GM12878 (cell line): ENCODE measurements around the gene SEC11A. TPM values are rescaled to one million over a fixed set of nuclear protein-coding genes. Genes with fewer than 3 reads are reported as not detected.
A peak's percentile ranks its signal among the peaks of the same experiment; 100 is the strongest.

Experiments used
- ATAC-seq: fragments of 200-7000 bp; cut with Tn5 transposase; 3 replicates; pipeline ENCODE4 v1.9.1; 2020; ENCODE audit warnings: mild to moderate bottlenecking, moderate library complexity
- BruUV-seq: library from RNA; stranded (reverse); fragments of 400-500 nt; replicated peaks from 2 replicates; lab custom pipeline; 2021; lab: Mats Ljungman, UMichigan
- CTCF ChIA-PET: fragments of 300-600 bp; sonication (Branson Sonifier 250); formaldehyde crosslinking; extraction: SDS; loops from one replicate; lab custom pipeline; 2021; ENCODE audit warnings: inconsistent platforms; lab: Yijun Ruan, JAX
- POLR2A ChIA-PET: fragments of 350-600 bp; formaldehyde crosslinking; extraction: SDS; loops from one replicate; lab custom pipeline; 2021; ENCODE audit warnings: inconsistent platforms; lab: Charles Lee
- RAD21 ChIA-PET: fragments of 300-600 bp; sonication (Branson Sonifier 250); formaldehyde crosslinking; loops from one replicate; lab custom pipeline; 2023; ENCODE audit warnings: antibody characterized with exemption; ENCODE audit not compliant: unreplicated experiment; lab: Charles Lee
- SMC1A ChIA-PET: fragments of 300-600 bp; sonication (Branson Sonifier 250); formaldehyde crosslinking; loops from one replicate; lab custom pipeline; 2023; ENCODE audit not compliant: unreplicated experiment, uncharacterized antibody; lab: Charles Lee
- DNase-seq: peaks from one replicate; pipeline ENCODE4 v3.0.0-alpha.2; 2011; ENCODE audit warnings: low read depth, low spot score
- FAIRE-seq: peaks from 3 replicates; lab custom pipeline; 2011; peaks lifted over from hg19 to GRCh38; lab: Jason Lieb, UNC
- H2AFZ ChIP-seq: 2 replicates; pipeline ENCODE4 v1.6.0; 2011; ENCODE audit warnings: low read depth, low read length, control low read depth; ENCODE audit not compliant: control insufficient read depth
- H3K27ac ChIP-seq: 2 replicates; pipeline ENCODE4 v1.5.1; 2011; ENCODE audit warnings: control low read depth; ENCODE audit not compliant: control insufficient read depth, insufficient read depth
- H3K27me3 ChIP-seq, 2 experiments: replicated peaks in 1 of 2; 2 replicates each; pipeline versions ENCODE4 v1.6.0 to v1.6.1; 2011; ENCODE audit warnings: low read length in 1 of 2; ENCODE audit not compliant: control insufficient read depth in 2 of 2, insufficient read depth in 2 of 2
- H3K36me3 ChIP-seq, 2 experiments: 2 replicates each; pipeline ENCODE4 v1.5.1; 2011; ENCODE audit warnings: low read length in 1 of 2; ENCODE audit not compliant: control insufficient read depth in 2 of 2, insufficient read depth in 2 of 2
- H3K4me1 ChIP-seq: 2 replicates; pipeline ENCODE4 v1.6.1; 2011; ENCODE audit warnings: mild to moderate bottlenecking, low read length, moderate library complexity, mixed read lengths; ENCODE audit not compliant: control insufficient read depth, insufficient read depth
- H3K4me2 ChIP-seq: 2 replicates; pipeline ENCODE4 v1.6.0; 2011; ENCODE audit warnings: control low read depth; ENCODE audit not compliant: control insufficient read depth, insufficient read depth
- H3K4me3 ChIP-seq: fragments of 200-600 bp; sonication (generic); 2 replicates; pipeline ENCODE4 v1.5.1; 2016
- H3K79me2 ChIP-seq: 2 replicates; pipeline ENCODE4 v1.6.0; 2011; ENCODE audit warnings: low read length; ENCODE audit not compliant: control insufficient read depth, insufficient read depth
- H3K9ac ChIP-seq: 2 replicates; pipeline ENCODE4 v1.8.0; 2011; ENCODE audit warnings: low read length, control low read depth, mixed read lengths; ENCODE audit not compliant: control insufficient read depth, insufficient read depth
- H3K9me3 ChIP-seq: replicated peaks from 3 replicates; pipeline ENCODE4 v1.5.1; 2011; ENCODE audit warnings: mild to moderate bottlenecking, low read length; ENCODE audit not compliant: control insufficient read depth, insufficient read depth
- H4K20me1 ChIP-seq: 2 replicates; pipeline ENCODE4 v1.6.0; 2011; ENCODE audit not compliant: control insufficient read depth, insufficient read depth
- DPF2 ChIP-seq: fragments of 450-650 bp; IDR thresholded peaks from 2 replicates; pipeline ENCODE4 v1.6.1; 2017; ENCODE audit warnings: mild to moderate bottlenecking
- HDGF ChIP-seq: fragments of 450-650 bp; IDR thresholded peaks from 2 replicates; pipeline ENCODE4 v1.6.1; 2016; ENCODE audit warnings: antibody characterized with exemption
- IKZF1 ChIP-seq: fragments of 450-650 bp; conservative IDR thresholded peaks from 2 replicates; pipeline ENCODE4 v1.6.1; 2017; ENCODE audit warnings: antibody characterized with exemption, mild to moderate bottlenecking
- IKZF2 ChIP-seq, 2 experiments: fragments of 450-650 bp; IDR thresholded peaks; 2 replicates each; pipeline ENCODE4 v1.6.1; 2017; ENCODE audit warnings: mild to moderate bottlenecking in 2 of 2, moderate library complexity in 2 of 2
- MTA2 ChIP-seq: fragments of 450-650 bp; IDR thresholded peaks from 2 replicates; pipeline ENCODE4 v1.6.1; 2016; ENCODE audit warnings: low read depth, mild to moderate bottlenecking, moderate library complexity
- NBN ChIP-seq: fragments of 450-650 bp; IDR thresholded peaks from 2 replicates; pipeline ENCODE4 v1.6.1; 2016
- RELB ChIP-seq: fragments of 450-650 bp; IDR thresholded peaks from 2 replicates; pipeline ENCODE4 v1.6.1; 2017; ENCODE audit warnings: low read depth, mild to moderate bottlenecking, moderate library complexity
- SPI1 ChIP-seq: IDR thresholded peaks from 2 replicates; pipeline ENCODE4 v1.6.1; 2011; ENCODE audit warnings: low read depth, mild to moderate bottlenecking, low read length, moderate library complexity, borderline replicate concordance; ENCODE audit not compliant: insufficient read depth
- SRF ChIP-seq, 2 experiments: IDR thresholded peaks; 2 replicates each; pipeline ENCODE4 v1.6.1; 2011; ENCODE audit warnings: low read depth in 2 of 2, low read length in 2 of 2, mild to moderate bottlenecking in 1 of 2, moderate library complexity in 1 of 2
- WGBS: methylation state at CpG from one replicate; pipeline ENCODE4 v1.1.6; 2016; ENCODE audit warnings: low lambda C conversion rate; ENCODE audit not compliant: insufficient replicate concordance, insufficient coverage; ENCODE audit errors: missing lambda C conversion rate; 5-methylcytosine and 5-hydroxymethylcytosine counted together
- in situ Hi-C: fragments of 300-500 bp; cut with MboI; formaldehyde crosslinking; loops from 9 replicates; pipeline ENCODE4 v1.14.3; 2018; ENCODE audit warnings: mixed read lengths
- intact Hi-C: fragments of 100-400 bp; cut with micrococcal nuclease; formaldehyde crosslinking; loops from one replicate; pipeline ENCODE4 v1.14.2; 2022; ENCODE audit not compliant: unreplicated experiment
- polyA plus RNA-seq, 11 experiments: library from polyadenylated mRNA; depleted of rRNA in 4 of 11; unstranded in 6 of 11; stranded (reverse) in 5 of 11; fragments of >200 nt; fragmentation: Nextera tagmentation in 4 of 11; fragmentation: Illumina TruSeq in 1 of 11; extraction: Ambion mirVana in 4 of 11; extraction: Trizol in 1 of 11; gene quantifications; 1 replicate in 1 of 11; 2 replicates in 10 of 11; pipeline versions ENCODE4 v1.2.1 to v1.2.3, GENCODE V29; 2011 to 2016; ENCODE audit warnings: inconsistent platforms in 2 of 11, missing spikeins in 2 of 11, low read depth in 1 of 11
- total RNA-seq, 4 experiments: library from RNA; depleted of rRNA in 3 of 4; stranded (reverse); fragments of >200 nt in 3 of 4; fragmentation: Illumina TruSeq in 1 of 4; extraction: Trizol in 1 of 4; gene quantifications; 2 replicates each; pipeline versions ENCODE4 v1.2.1 to v1.2.3, GENCODE V29; 2013 to 2021
- TF ChIP-seq, protein P1 (sequence below): fragments of 450-650 bp; IDR thresholded peaks from 2 replicates; pipeline ENCODE4 v1.6.1; 2017; ENCODE audit warnings: mild to moderate bottlenecking, moderate library complexity
- TF ChIP-seq, protein P2 (sequence below): fragments of 450-650 bp; IDR thresholded peaks from 2 replicates; pipeline ENCODE4 v1.6.1; 2018; ENCODE audit warnings: mild to moderate bottlenecking, low read depth, moderate library complexity; ENCODE audit not compliant: partially characterized antibody

SEC11A gene
- total and polyA plus RNA-seq, 10 of the 15 experiments (the other 5 are each of a cell fraction or from before 2014, with no cell fraction given) = 99.2 to 159 (median 143) TPM

- POLR2A ChIA-PET = interaction anchor here (0.7 to 1.0 kb wide), 2 partner anchors 17 to 261 kb away, joined by 3 read pairs; no protein-coding TSS in a partner anchor
- FAIRE-seq (peak; percentile 44), DNase-seq (peak; percentile 71), ATAC-seq (peak; percentile 95)
- H4K20me1 ChIP-seq = no peaks in the 10 kb centered on the region
- peak overlapping the region; percentile 62 for H3K4me2 ChIP-seq
- H3K27ac ChIP-seq = peak overlapping the region; percentile 48
- CTCF ChIA-PET = interaction anchor here (1.5 to 2.2 kb wide), 2 partner anchors 9 kb away, joined by 3 to 9 read pairs; no protein-coding TSS in a partner anchor
- H3K27me3 ChIP-seq = no peaks in the 10 kb centered on the region
- H3K79me2 ChIP-seq = no peaks in the 10 kb centered on the region
- BruUV-seq = no TSS peak
- SMC1A ChIA-PET = interaction anchor here (0.7 to 3.8 kb wide), 5 partner anchors 8 to 51 kb away, joined by 4 to 25 read pairs (median 5); no protein-coding TSS in a partner anchor
- in situ Hi-C loops (no loop called here), intact Hi-C loops (loop anchor here (1.0 kb wide), 1 partner anchor 203 kb away; no protein-coding TSS in a partner anchor)
- no peaks in the 10 kb centered on the region for H3K9me3 ChIP-seq
- peak overlapping the region; percentile 21; the same call in 1 of the 2 replicates for H3K9ac ChIP-seq
- RAD21 ChIA-PET = interaction anchor here (0.7 to 1.4 kb wide), 4 partner anchors 10 to 71 kb away, joined by 3 to 4 read pairs (median 4); partner anchors contain the start of gene WDR73
- WGBS = 0% methylated on average over 1 of the region's 1 CpG
- peak overlapping the region; percentile 90 for H2AFZ ChIP-seq
- no peak overlapping the region for H3K4me3 ChIP-seq
- peaks cover 8% of the 10 kb centered on the region for H3K4me1 ChIP-seq
- H3K36me3 ChIP-seq = no peaks in the 10 kb centered on the region
- TF ChIP-seq IKZF2 (IDR thresholded peaks at IDR 0.05) (peak; percentile 84 to 87), IKZF1 (peak; percentile 77), HDGF (peak; percentile 59; the same call in 1 of the 2 replicates), RELB (0 out of 2 replicates have a peak, but pooled peaks have one; percentile 36), NBN (peak; percentile 37; the same call in 1 of the 2 replicates), DPF2 (peak; percentile 58; the same call in 1 of the 2 replicates), SRF (IDR thresholded peaks at IDR 0.05; ENCODE audit: low read depth in 2 of 2, low read length in 2 of 2) (no peak), MTA2 (peak; percentile 27; the same call in 1 of the 2 replicates), SPI1 (peak; percentile 86)
- TF ChIP-seq, protein P1, sequence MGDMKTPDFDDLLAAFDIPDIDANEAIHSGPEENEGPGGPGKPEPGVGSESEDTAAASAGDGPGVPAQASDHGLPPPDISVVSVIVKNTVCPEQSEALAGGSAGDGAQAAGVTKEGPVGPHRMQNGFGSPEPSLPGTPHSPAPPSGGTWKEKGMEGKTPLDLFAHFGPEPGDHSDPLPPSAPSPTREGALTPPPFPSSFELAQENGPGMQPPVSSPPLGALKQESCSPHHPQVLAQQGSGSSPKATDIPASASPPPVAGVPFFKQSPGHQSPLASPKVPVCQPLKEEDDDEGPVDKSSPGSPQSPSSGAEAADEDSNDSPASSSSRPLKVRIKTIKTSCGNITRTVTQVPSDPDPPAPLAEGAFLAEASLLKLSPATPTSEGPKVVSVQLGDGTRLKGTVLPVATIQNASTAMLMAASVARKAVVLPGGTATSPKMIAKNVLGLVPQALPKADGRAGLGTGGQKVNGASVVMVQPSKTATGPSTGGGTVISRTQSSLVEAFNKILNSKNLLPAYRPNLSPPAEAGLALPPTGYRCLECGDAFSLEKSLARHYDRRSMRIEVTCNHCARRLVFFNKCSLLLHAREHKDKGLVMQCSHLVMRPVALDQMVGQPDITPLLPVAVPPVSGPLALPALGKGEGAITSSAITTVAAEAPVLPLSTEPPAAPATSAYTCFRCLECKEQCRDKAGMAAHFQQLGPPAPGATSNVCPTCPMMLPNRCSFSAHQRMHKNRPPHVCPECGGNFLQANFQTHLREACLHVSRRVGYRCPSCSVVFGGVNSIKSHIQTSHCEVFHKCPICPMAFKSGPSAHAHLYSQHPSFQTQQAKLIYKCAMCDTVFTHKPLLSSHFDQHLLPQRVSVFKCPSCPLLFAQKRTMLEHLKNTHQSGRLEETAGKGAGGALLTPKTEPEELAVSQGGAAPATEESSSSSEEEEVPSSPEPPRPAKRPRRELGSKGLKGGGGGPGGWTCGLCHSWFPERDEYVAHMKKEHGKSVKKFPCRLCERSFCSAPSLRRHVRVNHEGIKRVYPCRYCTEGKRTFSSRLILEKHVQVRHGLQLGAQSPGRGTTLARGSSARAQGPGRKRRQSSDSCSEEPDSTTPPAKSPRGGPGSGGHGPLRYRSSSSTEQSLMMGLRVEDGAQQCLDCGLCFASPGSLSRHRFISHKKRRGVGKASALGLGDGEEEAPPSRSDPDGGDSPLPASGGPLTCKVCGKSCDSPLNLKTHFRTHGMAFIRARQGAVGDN = no peak
- TF ChIP-seq, protein P2, sequence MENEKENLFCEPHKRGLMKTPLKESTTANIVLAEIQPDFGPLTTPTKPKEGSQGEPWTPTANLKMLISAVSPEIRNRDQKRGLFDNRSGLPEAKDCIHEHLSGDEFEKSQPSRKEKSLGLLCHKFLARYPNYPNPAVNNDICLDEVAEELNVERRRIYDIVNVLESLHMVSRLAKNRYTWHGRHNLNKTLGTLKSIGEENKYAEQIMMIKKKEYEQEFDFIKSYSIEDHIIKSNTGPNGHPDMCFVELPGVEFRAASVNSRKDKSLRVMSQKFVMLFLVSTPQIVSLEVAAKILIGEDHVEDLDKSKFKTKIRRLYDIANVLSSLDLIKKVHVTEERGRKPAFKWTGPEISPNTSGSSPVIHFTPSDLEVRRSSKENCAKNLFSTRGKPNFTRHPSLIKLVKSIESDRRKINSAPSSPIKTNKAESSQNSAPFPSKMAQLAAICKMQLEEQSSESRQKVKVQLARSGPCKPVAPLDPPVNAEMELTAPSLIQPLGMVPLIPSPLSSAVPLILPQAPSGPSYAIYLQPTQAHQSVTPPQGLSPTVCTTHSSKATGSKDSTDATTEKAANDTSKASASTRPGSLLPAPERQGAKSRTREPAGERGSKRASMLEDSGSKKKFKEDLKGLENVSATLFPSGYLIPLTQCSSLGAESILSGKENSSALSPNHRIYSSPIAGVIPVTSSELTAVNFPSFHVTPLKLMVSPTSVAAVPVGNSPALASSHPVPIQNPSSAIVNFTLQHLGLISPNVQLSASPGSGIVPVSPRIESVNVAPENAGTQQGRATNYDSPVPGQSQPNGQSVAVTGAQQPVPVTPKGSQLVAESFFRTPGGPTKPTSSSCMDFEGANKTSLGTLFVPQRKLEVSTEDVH = no peak
Measured at GRCh38 chr15:84725001-84725491, 9.1 kb upstream of the SEC11A start.
